ENCODE results near the gene DIAPH3.
"Not testable (repeated sequence)": the region's sequence is repeated elsewhere in the genome, so short reads cannot be mapped to it uniquely, and the experiment has no call there.

Gene DIAPH3

DNA sequence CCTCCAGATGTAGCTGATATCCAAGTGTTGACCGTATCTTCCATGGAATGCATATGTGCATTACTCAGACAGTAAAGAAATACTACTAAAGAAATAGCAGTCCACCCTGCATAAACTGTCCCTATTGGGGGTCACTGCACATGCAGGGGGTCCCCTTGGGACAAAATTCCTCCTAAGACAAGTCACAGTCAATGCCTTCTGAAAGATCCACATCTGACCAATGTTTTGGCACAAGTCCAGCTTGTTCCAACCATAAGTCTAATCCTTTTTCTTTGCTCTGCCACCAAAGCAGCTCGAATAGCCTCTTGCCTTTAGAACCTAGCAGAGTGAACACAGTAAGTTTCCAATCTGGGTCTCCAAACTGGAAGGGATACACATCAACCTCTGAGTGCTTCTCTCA is 87.9 kb downstream of the DIAPH3 start:
- H3K4me1 ChIP-seq (ENCODE audit: control insufficient read depth, insufficient read depth, low read length): no peaks in the 10 kb centered on the region
- H3K36me3 ChIP-seq (ENCODE audit: control insufficient read depth, insufficient read depth, low read length): no peaks in the 10 kb centered on the region
- no peak overlapping the region for H3K27ac ChIP-seq (ENCODE audit: low read depth, low read length)
- no peak overlapping the region for H3K9ac ChIP-seq (ENCODE audit: low read length)
- no peak overlapping the region for H3K4me3 ChIP-seq (ENCODE audit: low read length)
- no peaks in the 10 kb centered on the region for H3K27me3 ChIP-seq (ENCODE audit: control insufficient read depth, insufficient read depth, low read length)

GRCh38 chr13:60074397-60074796 is 89.3 kb downstream of the DIAPH3 start:
- H3K27ac ChIP-seq (ENCODE audit: low read depth, low read length): no peak overlapping the region
- no peaks in the 10 kb centered on the region for H3K36me3 ChIP-seq (ENCODE audit: control insufficient read depth, insufficient read depth, low read length)
- H3K27me3 ChIP-seq (ENCODE audit: control insufficient read depth, insufficient read depth, low read length): no peaks in the 10 kb centered on the region
- H3K4me3 ChIP-seq (ENCODE audit: low read length): no peak overlapping the region
- no peaks in the 10 kb centered on the region for H3K4me1 ChIP-seq (ENCODE audit: control insufficient read depth, insufficient read depth, low read length)
- no peak overlapping the region for H3K9ac ChIP-seq (ENCODE audit: low read length)

GRCh38 chr13:60066226-60066625 is 97.5 kb downstream of the DIAPH3 start:
- no peak overlapping the region for H3K9ac ChIP-seq (ENCODE audit: low read length)
- no peak overlapping the region for H3K27ac ChIP-seq (ENCODE audit: low read depth, low read length)
- no peaks in the 10 kb centered on the region for H3K27me3 ChIP-seq (ENCODE audit: control insufficient read depth, insufficient read depth, low read length)
- H3K36me3 ChIP-seq (ENCODE audit: control insufficient read depth, insufficient read depth, low read length): no peaks in the 10 kb centered on the region
- no peak overlapping the region for H3K4me3 ChIP-seq (ENCODE audit: low read length)
- H3K4me1 ChIP-seq (ENCODE audit: control insufficient read depth, insufficient read depth, low read length): no peaks in the 10 kb centered on the region

GRCh38 chr13:60062502-60062901 is 101.2 kb downstream of the DIAPH3 start:
- Histone ChIP-seq H3K4me3 (ENCODE audit: low read length) (no peak overlapping the region), H3K9ac (ENCODE audit: low read length) (no peak overlapping the region), H3K27me3 (ENCODE audit: control insufficient read depth, insufficient read depth, low read length) (no peaks in the 10 kb centered on the region), H3K27ac (ENCODE audit: low read depth, low read length) (no peak overlapping the region), H3K4me1 (ENCODE audit: control insufficient read depth, insufficient read depth, low read length) (no peaks in the 10 kb centered on the region), H3K36me3 (ENCODE audit: control insufficient read depth, insufficient read depth, low read length) (no peaks in the 10 kb centered on the region)

GRCh38 chr13:60061737-60062136 is 102.0 kb downstream of the DIAPH3 start:
- Histone ChIP-seq H3K27me3 (ENCODE audit: control insufficient read depth, insufficient read depth, low read length) (no peaks in the 10 kb centered on the region), H3K27ac (ENCODE audit: low read depth, low read length) (no peak overlapping the region), H3K4me1 (ENCODE audit: control insufficient read depth, insufficient read depth, low read length) (no peaks in the 10 kb centered on the region), H3K9ac (ENCODE audit: low read length) (no peak overlapping the region), H3K4me3 (ENCODE audit: low read length) (no peak overlapping the region), H3K36me3 (ENCODE audit: control insufficient read depth, insufficient read depth, low read length) (no peaks in the 10 kb centered on the region)

DNA sequence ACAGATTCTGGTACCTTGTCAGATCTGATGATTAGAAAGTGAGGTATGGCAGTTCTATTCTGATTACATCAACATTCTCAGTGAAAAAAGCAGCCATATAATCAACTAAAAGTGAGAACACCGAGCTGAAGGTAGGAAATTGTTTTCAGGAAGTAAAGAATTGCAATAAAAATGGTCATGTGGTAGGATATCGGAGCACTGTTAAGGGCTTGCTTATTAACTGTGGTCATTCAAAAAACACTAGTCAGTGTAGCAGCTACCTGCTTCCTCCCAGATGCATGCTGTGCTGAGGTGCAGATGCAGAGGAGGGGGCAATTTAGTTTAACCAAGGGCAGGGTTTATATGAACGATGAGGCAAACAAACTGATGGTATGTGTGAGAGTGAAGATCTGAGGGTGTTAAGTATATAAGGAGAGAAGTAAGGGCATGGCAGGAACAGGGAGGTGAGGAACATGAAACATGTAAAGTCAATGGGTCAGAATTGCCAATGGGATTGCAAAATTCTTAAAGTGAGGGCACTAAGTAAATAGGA is 111.9 kb downstream of the DIAPH3 start:
- Histone ChIP-seq H3K27me3 (ENCODE audit: control insufficient read depth, insufficient read depth, low read length) (no peaks in the 10 kb centered on the region), H3K9ac (ENCODE audit: low read length) (no peak overlapping the region), H3K4me1 (ENCODE audit: control insufficient read depth, insufficient read depth, low read length) (no peaks in the 10 kb centered on the region), H3K27ac (ENCODE audit: low read depth, low read length) (no peak overlapping the region), H3K36me3 (ENCODE audit: control insufficient read depth, insufficient read depth, low read length) (no peaks in the 10 kb centered on the region), H3K4me3 (ENCODE audit: low read length) (no peak overlapping the region)

- H3K27ac ChIP-seq (ENCODE audit: low read depth, low read length); H3K36me3 ChIP-seq (ENCODE audit: control insufficient read depth, insufficient read depth, low read length); H3K9ac ChIP-seq (ENCODE audit: low read length); H3K4me1 ChIP-seq (ENCODE audit: control insufficient read depth, insufficient read depth, low read length); H3K4me3 ChIP-seq (ENCODE audit: low read length); H3K27me3 ChIP-seq (ENCODE audit: control insufficient read depth, insufficient read depth, low read length): not testable (repeated sequence)
These were observed 115.4 kb downstream of the DIAPH3 start for GRCh38 chr13:60048353-60048752.

GRCh38 chr13:60047918-60048317 is 115.8 kb downstream of the DIAPH3 start:
- no peak overlapping the region for H3K27ac ChIP-seq (ENCODE audit: low read depth, low read length)
- no peaks in the 10 kb centered on the region for H3K27me3 ChIP-seq (ENCODE audit: control insufficient read depth, insufficient read depth, low read length)
- no peaks in the 10 kb centered on the region for H3K4me1 ChIP-seq (ENCODE audit: control insufficient read depth, insufficient read depth, low read length)
- no peaks in the 10 kb centered on the region for H3K36me3 ChIP-seq (ENCODE audit: control insufficient read depth, insufficient read depth, low read length)
- no peak overlapping the region for H3K4me3 ChIP-seq (ENCODE audit: low read length)
- H3K9ac ChIP-seq (ENCODE audit: low read length): no peak overlapping the region

GRCh38 chr13:60044321-60044720 is 119.4 kb downstream of the DIAPH3 start:
- H3K27ac ChIP-seq (ENCODE audit: low read depth, low read length): no peak overlapping the region
- H3K9ac ChIP-seq (ENCODE audit: low read length): no peak overlapping the region
- H3K4me3 ChIP-seq (ENCODE audit: low read length): no peak overlapping the region
- H3K36me3 ChIP-seq (ENCODE audit: control insufficient read depth, insufficient read depth, low read length): no peaks in the 10 kb centered on the region
- H3K4me1 ChIP-seq (ENCODE audit: control insufficient read depth, insufficient read depth, low read length): no peaks in the 10 kb centered on the region
- no peaks in the 10 kb centered on the region for H3K27me3 ChIP-seq (ENCODE audit: control insufficient read depth, insufficient read depth, low read length)

GRCh38 chr13:60043262-60043661 is 120.5 kb downstream of the DIAPH3 start:
- Histone ChIP-seq H3K27me3 (ENCODE audit: control insufficient read depth, insufficient read depth, low read length) (no peaks in the 10 kb centered on the region), H3K27ac (ENCODE audit: low read depth, low read length) (no peak overlapping the region), H3K36me3 (ENCODE audit: control insufficient read depth, insufficient read depth, low read length) (no peaks in the 10 kb centered on the region), H3K4me1 (ENCODE audit: control insufficient read depth, insufficient read depth, low read length) (no peaks in the 10 kb centered on the region), H3K4me3 (ENCODE audit: low read length) (no peak overlapping the region), H3K9ac (ENCODE audit: low read length) (no peak overlapping the region)

- H3K4me3 ChIP-seq (ENCODE audit: low read length); H3K27ac ChIP-seq (ENCODE audit: low read depth, low read length); H3K27me3 ChIP-seq (ENCODE audit: control insufficient read depth, insufficient read depth, low read length); H3K9ac ChIP-seq (ENCODE audit: low read length); H3K4me1 ChIP-seq (ENCODE audit: control insufficient read depth, insufficient read depth, low read length); H3K36me3 ChIP-seq (ENCODE audit: control insufficient read depth, insufficient read depth, low read length): not testable (repeated sequence)
These were observed 123.1 kb downstream of the DIAPH3 start for GRCh38 chr13:60040668-60041067.

- Histone ChIP-seq H3K36me3 (ENCODE audit: control insufficient read depth, insufficient read depth, low read length) (no peaks in the 10 kb centered on the region), H3K4me1 (ENCODE audit: control insufficient read depth, insufficient read depth, low read length) (no peaks in the 10 kb centered on the region), H3K9ac (ENCODE audit: low read length) (no peak overlapping the region), H3K27me3 (ENCODE audit: control insufficient read depth, insufficient read depth, low read length) (no peaks in the 10 kb centered on the region), H3K4me3 (ENCODE audit: low read length) (no peak overlapping the region), H3K27ac (ENCODE audit: low read depth, low read length) (no peak overlapping the region)
These were observed 127.9 kb downstream of the DIAPH3 start for GRCh38 chr13:60035874-60036273.

DNA sequence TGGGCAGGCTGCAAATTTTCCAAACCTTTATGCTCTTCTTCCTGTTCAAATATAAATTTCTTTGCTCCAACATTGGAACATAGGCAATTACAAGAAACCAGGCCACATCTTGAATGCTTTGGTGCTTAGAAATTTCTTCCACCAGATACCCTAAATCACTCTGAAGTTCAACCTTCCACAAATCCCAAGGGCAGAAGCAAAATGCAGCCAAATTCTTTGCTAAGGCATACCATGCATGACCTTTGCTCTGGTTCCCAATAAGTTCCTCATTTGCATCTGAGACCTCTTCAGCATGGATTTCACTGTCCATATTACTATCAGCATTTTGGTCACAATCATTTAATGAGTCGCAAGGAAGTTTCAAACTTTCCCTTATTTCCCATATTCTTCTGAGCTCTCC is 130.9 kb downstream of the DIAPH3 start:
- Histone ChIP-seq H3K4me3 (ENCODE audit: low read length) (no peak overlapping the region), H3K27ac (ENCODE audit: low read depth, low read length) (no peak overlapping the region), H3K4me1 (ENCODE audit: control insufficient read depth, insufficient read depth, low read length) (no peaks in the 10 kb centered on the region), H3K27me3 (ENCODE audit: control insufficient read depth, insufficient read depth, low read length) (no peaks in the 10 kb centered on the region), H3K9ac (ENCODE audit: low read length) (no peak overlapping the region), H3K36me3 (ENCODE audit: control insufficient read depth, insufficient read depth, low read length) (no peaks in the 10 kb centered on the region)

Data from rectal smooth muscle tissue (tissue), 1 donor.